Mesothelial cell of epicardium (in vitro differentiated cells): ENCODE measurements around the gene TRHDE. TPM values are rescaled to one million over a fixed set of nuclear protein-coding genes. Genes with fewer than 3 reads are reported as not detected.

Experiments used
- DNase-seq, 2 experiments: peaks; one replicate each; pipeline ENCODE4 v3.0.0; 2021; ENCODE audit warnings: low spot score in 2 of 2; ENCODE audit not compliant: unreplicated experiment in 2 of 2
- H3K27ac Mint-ChIP-seq: 2 replicates; pipeline ENCODE4 v1.8.0; 2021; ENCODE audit warnings: mixed read lengths
- H3K27me3 Mint-ChIP-seq: 2 replicates; pipeline ENCODE4 v1.8.0; 2021; ENCODE audit warnings: low read depth, mixed read lengths
- H3K36me3 Mint-ChIP-seq: 2 replicates; pipeline ENCODE4 v1.8.0; 2021; ENCODE audit warnings: mixed read lengths
- H3K4me1 Mint-ChIP-seq: 2 replicates; pipeline ENCODE4 v1.8.0; 2021; ENCODE audit warnings: mixed read lengths
- H3K4me3 Mint-ChIP-seq: 2 replicates; pipeline ENCODE4 v1.8.0; 2021; ENCODE audit warnings: mild to moderate bottlenecking, moderate library complexity, mixed read lengths
- H3K9me3 Mint-ChIP-seq: 2 replicates; pipeline ENCODE4 v1.8.0; 2021; ENCODE audit warnings: mixed read lengths
- CTCF ChIP-seq: fragments of 200-600 bp; sonication (generic); IDR thresholded peaks from one replicate; pipeline ENCODE4 v1.5.0; 2021; ENCODE audit warnings: antibody characterized with exemption; ENCODE audit not compliant: unreplicated experiment
- total RNA-seq: library from RNA; stranded (reverse); gene quantifications from 3 replicates; pipeline ENCODE4 v1.2.1, GENCODE V29; 2021

Gene TRHDE
- total RNA-seq, 1 donor from 2014 or later, result 1.0 TPM

GRCh38 chr12:72586456-72586855 is 314.3 kb downstream of the TRHDE start:
- DNase-seq, result no peak
- H3K36me3 Mint-ChIP-seq, result no peaks in the 10 kb centered on the region
- H3K9me3 Mint-ChIP-seq, result peaks cover 22% of the 10 kb centered on the region
- peaks cover 6% of the 10 kb centered on the region for H3K4me1 Mint-ChIP-seq
- H3K4me3 Mint-ChIP-seq, result no peak overlapping the region
- TF ChIP-seq CTCF, result no peak
- H3K27ac Mint-ChIP-seq, result no peak overlapping the region
- no peaks in the 10 kb centered on the region for H3K27me3 Mint-ChIP-seq

GRCh38 chr12:72602581-72602980 is 330.4 kb downstream of the TRHDE start:
- no peak overlapping the region for H3K27ac Mint-ChIP-seq
- H3K4me1 Mint-ChIP-seq, result peaks cover 4% of the 10 kb centered on the region
- TF ChIP-seq CTCF, result no peak
- peaks cover 13% of the 10 kb centered on the region for H3K36me3 Mint-ChIP-seq
- peaks cover 44% of the 10 kb centered on the region for H3K9me3 Mint-ChIP-seq
- no peaks in the 10 kb centered on the region for H3K27me3 Mint-ChIP-seq
- no peak for DNase-seq
- H3K4me3 Mint-ChIP-seq, result no peak overlapping the region

GRCh38 chr12:72605975-72606374 is 333.8 kb downstream of the TRHDE start:
- no peak for DNase-seq
- H3K36me3 Mint-ChIP-seq, result peaks cover 6% of the 10 kb centered on the region
- no peak for TF ChIP-seq CTCF
- H3K27ac Mint-ChIP-seq, result no peak overlapping the region
- H3K4me3 Mint-ChIP-seq, result no peak overlapping the region
- no peaks in the 10 kb centered on the region for H3K27me3 Mint-ChIP-seq
- H3K4me1 Mint-ChIP-seq, result peaks cover 16% of the 10 kb centered on the region
- peaks cover 20% of the 10 kb centered on the region for H3K9me3 Mint-ChIP-seq

- H3K27me3 Mint-ChIP-seq, result no peaks in the 10 kb centered on the region
- H3K4me3 Mint-ChIP-seq, result no peak overlapping the region
- H3K9me3 Mint-ChIP-seq, result peaks cover 6% of the 10 kb centered on the region
- H3K27ac Mint-ChIP-seq, result no peak overlapping the region
- TF ChIP-seq CTCF, result no peak
- peaks cover 2% of the 10 kb centered on the region for H3K36me3 Mint-ChIP-seq
- no peak for DNase-seq
- H3K4me1 Mint-ChIP-seq, result peaks cover 34% of the 10 kb centered on the region
Observed at GRCh38 chr12:72610342-72610741, 338.2 kb downstream of the TRHDE start.

- Mint-ChIP-seq H3K4me3 (no peak overlapping the region), H3K4me1 (peaks cover 32% of the 10 kb centered on the region), H3K9me3 (peaks cover 6% of the 10 kb centered on the region), H3K36me3 (peaks cover 2% of the 10 kb centered on the region), H3K27me3 (no peaks in the 10 kb centered on the region), H3K27ac (no peak overlapping the region)
- TF ChIP-seq CTCF, result no peak
- no peak for DNase-seq
Observed at GRCh38 chr12:72610854-72611358, 338.7 kb downstream of the TRHDE start.

GRCh38 chr12:72612171-72612570 is 340.0 kb downstream of the TRHDE start:
- Mint-ChIP-seq H3K4me1 (peaks cover 31% of the 10 kb centered on the region), H3K27me3 (no peaks in the 10 kb centered on the region), H3K4me3 (no peak overlapping the region), H3K9me3 (peaks cover 4% of the 10 kb centered on the region), H3K36me3 (peaks cover under 1% of the 10 kb centered on the region), H3K27ac (no peak overlapping the region)
- no peak for DNase-seq
- no peak for TF ChIP-seq CTCF
